Neural cell (in vitro differentiated cells): ENCODE measurements around the gene RSKR. TPM values are rescaled to one million over a fixed set of nuclear protein-coding genes. Genes with fewer than 3 reads are reported as not detected.
"Not testable (repeated sequence)": the region's sequence is repeated elsewhere in the genome, so short reads cannot be mapped to it uniquely, and the experiment has no call there.

ENCODE experiments used
- H2AFZ ChIP-seq: fragments of 200-600, 300-800 bp; sonication (generic), shearing (Covaris generic); 2 replicates; pipeline ENCODE4 v1.6.0; 2014; ENCODE audit warnings: low read depth, mild to moderate bottlenecking, antibody characterized with exemption, low read length, moderate library complexity
- H3F3A ChIP-seq: fragments of 200-600 bp; shearing (Covaris generic); 2 replicates; pipeline ENCODE4 v1.6.1; 2016; ENCODE audit warnings: mild to moderate bottlenecking, moderate library complexity, mixed read lengths, antibody characterized with exemption, low read length; ENCODE audit not compliant: insufficient read depth, poor library complexity, severe bottlenecking
- H3K27ac ChIP-seq: fragments of 200-600, 300-800 bp; sonication (generic), shearing (Covaris generic); 2 replicates; pipeline ENCODE4 v1.5.1; 2014; ENCODE audit warnings: mild to moderate bottlenecking, low read length, moderate library complexity
- H3K27me3 ChIP-seq: fragments of 300-800, 200-600 bp; sonication (generic), shearing (Covaris generic); 2 replicates; pipeline ENCODE4 v1.6.0; 2014; ENCODE audit warnings: mild to moderate bottlenecking, low read depth, low read length, moderate library complexity; ENCODE audit not compliant: insufficient read depth
- H3K36me3 ChIP-seq: fragments of 300-800, 200-600 bp; sonication (generic), shearing (Covaris generic); 2 replicates; pipeline ENCODE4 v1.5.1; 2014; ENCODE audit warnings: mild to moderate bottlenecking, antibody characterized with exemption, low read length, moderate library complexity; ENCODE audit not compliant: insufficient read depth
- H3K4me2 ChIP-seq: fragments of 300-800, 200-600 bp; sonication (generic), shearing (Covaris generic); 2 replicates; pipeline ENCODE4 v1.6.0; 2014; ENCODE audit warnings: mild to moderate bottlenecking, low read length
- H3K4me3 ChIP-seq: fragments of 300-800, 200-600 bp; sonication (generic), shearing (Covaris generic); 2 replicates; pipeline ENCODE4 v1.5.1; 2014; ENCODE audit warnings: mild to moderate bottlenecking, low read length, moderate library complexity
- H3K79me2 ChIP-seq: fragments of 200-600 bp; shearing (Covaris generic); replicated peaks from 2 replicates; pipeline ENCODE4 v1.6.0; 2014; ENCODE audit warnings: mild to moderate bottlenecking, low read length, moderate library complexity; ENCODE audit not compliant: insufficient read depth
- H3K9ac ChIP-seq: fragments of 300-800, 200-600 bp; sonication (generic), shearing (Covaris generic); 2 replicates; pipeline ENCODE4 v1.6.1; 2016; ENCODE audit warnings: mild to moderate bottlenecking, low read length, mixed read lengths
- H3K9me2 ChIP-seq: fragments of 200-600 bp; shearing (Covaris generic); 2 replicates; pipeline ENCODE4 v1.6.1; 2016; ENCODE audit warnings: mild to moderate bottlenecking, low read length, mixed read lengths; ENCODE audit not compliant: insufficient read depth
- H3K9me3 ChIP-seq: fragments of 200-600, 300-800 bp; sonication (generic), shearing (Covaris generic); 2 replicates; pipeline ENCODE4 v1.6.1; 2016; ENCODE audit warnings: mild to moderate bottlenecking, mixed run types, low read length, moderate library complexity, mixed read lengths
- H4K20me1 ChIP-seq: fragments of 200-600 bp; shearing (Covaris generic); 2 replicates; pipeline ENCODE4 v1.6.1; 2016; ENCODE audit warnings: mild to moderate bottlenecking, mixed run types; ENCODE audit not compliant: insufficient read depth
- CTCF ChIP-seq: fragments of 450-650 bp; IDR thresholded peaks from 2 replicates; pipeline ENCODE4 v1.5.1; 2014; ENCODE audit warnings: antibody characterized with exemption, mild to moderate bottlenecking, moderate library complexity; ENCODE audit not compliant: poor library complexity, severe bottlenecking
- EP300 ChIP-seq: fragments of 450-650 bp; conservative IDR thresholded peaks from 2 replicates; pipeline ENCODE4 v1.6.1; 2014; ENCODE audit warnings: antibody characterized with exemption, mild to moderate bottlenecking, moderate library complexity; ENCODE audit not compliant: poor library complexity, severe bottlenecking
- EZH2 ChIP-seq: fragments of 200-600, 300-800 bp; shearing (Covaris generic), sonication (generic); IDR thresholded peaks from 2 replicates; pipeline ENCODE4 v1.6.1; 2014; ENCODE audit warnings: antibody characterized with exemption, low read length, borderline replicate concordance, mild to moderate bottlenecking; ENCODE audit not compliant: insufficient read depth, poor library complexity, severe bottlenecking
- MXI1 ChIP-seq: fragments of 450-650 bp; conservative IDR thresholded peaks from 2 replicates; pipeline ENCODE4 v1.6.1; 2014; ENCODE audit warnings: antibody characterized with exemption, mild to moderate bottlenecking; ENCODE audit not compliant: poor library complexity, severe bottlenecking
- POLR2AphosphoS5 ChIP-seq: IDR thresholded peaks from 2 replicates; pipeline ENCODE4 v1.6.1; 2012
- RAD21 ChIP-seq: fragments of 450-650 bp; conservative IDR thresholded peaks from 2 replicates; pipeline ENCODE4 v1.6.1; 2014; ENCODE audit warnings: antibody characterized with exemption, mild to moderate bottlenecking, moderate library complexity
- REST ChIP-seq: IDR thresholded peaks from 2 replicates; pipeline ENCODE4 v1.6.1; 2012; ENCODE audit warnings: borderline replicate concordance
- SMC3 ChIP-seq: fragments of 450-650 bp; conservative IDR thresholded peaks from 2 replicates; pipeline ENCODE4 v1.6.1; 2014; ENCODE audit warnings: antibody characterized with exemption, mild to moderate bottlenecking, moderate library complexity; ENCODE audit not compliant: poor library complexity
- TAF1 ChIP-seq: IDR thresholded peaks from 2 replicates; pipeline ENCODE4 v1.6.1; 2012; ENCODE audit warnings: low read depth
- polyA plus RNA-seq: library from polyadenylated mRNA; depleted of rRNA; stranded (reverse); fragments of >200 nt; gene quantifications from 2 replicates; pipeline ENCODE4 v1.2.3, GENCODE V29; 2014

Gene RSKR
- polyA plus RNA-seq, 1 donor from 2014 or later = 47.5 TPM

- Histone ChIP-seq H3F3A (no peaks in the 10 kb centered on the region), H3K4me2 (peak overlapping the region; percentile 90), H4K20me1 (peaks cover 4% of the 10 kb centered on the region), H3K9ac (peak overlapping the region; percentile 95), H3K27ac (peak overlapping the region; percentile 98), H3K27me3 (no peaks in the 10 kb centered on the region), H3K4me3 (peak overlapping the region; percentile 92), H3K9me3 (no peaks in the 10 kb centered on the region), H3K9me2 (no peaks in the 10 kb centered on the region), H3K36me3 (peaks cover 4% of the 10 kb centered on the region), H2AFZ (peak overlapping the region; percentile 90), H3K79me2 (peaks cover 65% of the 10 kb centered on the region)
- TF ChIP-seq CTCF = no peak
- TF ChIP-seq MXI1 = no peak
- no peak for TF ChIP-seq REST
- no peak for TF ChIP-seq EP300
- TF ChIP-seq SMC3 = no peak
- TF ChIP-seq TAF1 = no peak
- TF ChIP-seq EZH2 = no peak
- TF ChIP-seq POLR2AphosphoS5 = no peak
- TF ChIP-seq RAD21 = no peak
These were observed 48.5 kb upstream of the RSKR start for GRCh38 chr17:28662527-28662829.

- Histone ChIP-seq H3K4me3 (peak within 1 kb of the TSS; percentile 92), H3K9ac (peak within 1 kb of the TSS; percentile 95), H4K20me1 (peaks cover 4% of the 10 kb centered on the region), H3F3A (no peaks in the 10 kb centered on the region), H3K79me2 (peaks cover 67% of the 10 kb centered on the region), H3K36me3 (peaks cover 4% of the 10 kb centered on the region), H3K27me3 (no peaks in the 10 kb centered on the region), H3K9me3 (no peaks in the 10 kb centered on the region), H3K27ac (peak within 1 kb of the TSS; percentile 98), H3K4me2 (peak within 1 kb of the TSS; percentile 98), H2AFZ (peak within 1 kb of the TSS; percentile 90), H3K9me2 (no peaks in the 10 kb centered on the region)
- TF ChIP-seq REST (peak; percentile 95), CTCF (no peak), MXI1 (peak; percentile 87), RAD21 (no peak), EZH2 (no peak), POLR2AphosphoS5 (peak; percentile 97), EP300 (peak; percentile 58), TAF1 (peak; percentile 67), SMC3 (no peak)
These were observed 47.9 kb upstream of the RSKR start, which contains the start of the genes SDF2 and SUPT6H for GRCh38 chr17:28661635-28662526. TSS of gene SDF2 (minus strand) at chr17:28661906. CDS start at chr17:28661876, 30 bp downstream. TSS of gene SUPT6H (plus strand) at chr17:28662205. CDS start at chr17:28673402, 11,197 bp downstream.

- H3K27me3 ChIP-seq, H3F3A ChIP-seq, H3K4me2 ChIP-seq, H3K9me3 ChIP-seq, H3K36me3 ChIP-seq, H2AFZ ChIP-seq, H3K9me2 ChIP-seq, H4K20me1 ChIP-seq, H3K27ac ChIP-seq, H3K9ac ChIP-seq, H3K4me3 ChIP-seq: not testable (repeated sequence)
- H3K79me2 ChIP-seq = peaks cover 50% of the 10 kb centered on the region
These were observed 45.5 kb upstream of the RSKR start for GRCh38 chr17:28659497-28659881.
